Calu3 (cell line): ENCODE measurements around the gene SAGE1. TPM values are rescaled to one million over a fixed set of nuclear protein-coding genes. Genes with fewer than 3 reads are reported as not detected.
A peak's percentile ranks its signal among the peaks of the same experiment; 100 is the strongest.

Source experiments
- BruUV-seq: library from RNA; stranded (reverse); fragments of 400-500 nt; replicated peaks from 2 replicates; lab custom pipeline; 2021; lab: Mats Ljungman, UMichigan
- CTCF ChIA-PET: fragments of 300-600 bp; sonication (Branson Sonifier 250); formaldehyde crosslinking; loops from one replicate; lab custom pipeline; 2022; ENCODE audit warnings: antibody characterized with exemption; lab: Charles Lee
- DNase-seq: peaks from one replicate; pipeline ENCODE4 v3.0.0; 2022
- H3K27ac Mint-ChIP-seq: one replicate; pipeline ENCODE4 v1.8.0; 2022; ENCODE audit warnings: mixed read lengths; ENCODE audit not compliant: unreplicated experiment
- H3K27me3 Mint-ChIP-seq: one replicate; pipeline ENCODE4 v1.8.0; 2022; ENCODE audit warnings: mixed read lengths; ENCODE audit not compliant: unreplicated experiment
- H3K36me3 Mint-ChIP-seq: one replicate; pipeline ENCODE4 v1.8.0; 2022; ENCODE audit warnings: mild to moderate bottlenecking, moderate library complexity, mixed read lengths; ENCODE audit not compliant: insufficient read depth, unreplicated experiment
- H3K4me1 Mint-ChIP-seq: one replicate; pipeline ENCODE4 v1.8.0; 2022; ENCODE audit warnings: mild to moderate bottlenecking, low read depth, mixed read lengths; ENCODE audit not compliant: unreplicated experiment
- H3K4me3 Mint-ChIP-seq: one replicate; pipeline ENCODE4 v1.8.0; 2022; ENCODE audit warnings: mild to moderate bottlenecking, low read depth, moderate library complexity, mixed read lengths; ENCODE audit not compliant: unreplicated experiment
- H3K9me3 Mint-ChIP-seq: one replicate; pipeline ENCODE4 v1.8.0; 2022; ENCODE audit warnings: low read depth, mixed read lengths; ENCODE audit not compliant: unreplicated experiment
- intact Hi-C: fragments of 100-400 bp; cut with micrococcal nuclease; formaldehyde crosslinking; loops from one replicate; pipeline ENCODE4 v1.10.0; 2022; ENCODE audit not compliant: unreplicated experiment
- total RNA-seq: library from RNA; stranded (reverse); gene quantifications from 2 replicates; pipeline ENCODE4 v1.2.3, GENCODE V29; 2022
- TF ChIP-seq, protein P1 (sequence below): fragments of 200-600 bp; IDR thresholded peaks from one replicate; pipeline ENCODE4 v1.8.0; 2022; ENCODE audit warnings: antibody characterized with exemption; ENCODE audit not compliant: unreplicated experiment

The SAGE1 gene
- total RNA-seq, 1 experiment from 2014 or later = not detected

DNA sequence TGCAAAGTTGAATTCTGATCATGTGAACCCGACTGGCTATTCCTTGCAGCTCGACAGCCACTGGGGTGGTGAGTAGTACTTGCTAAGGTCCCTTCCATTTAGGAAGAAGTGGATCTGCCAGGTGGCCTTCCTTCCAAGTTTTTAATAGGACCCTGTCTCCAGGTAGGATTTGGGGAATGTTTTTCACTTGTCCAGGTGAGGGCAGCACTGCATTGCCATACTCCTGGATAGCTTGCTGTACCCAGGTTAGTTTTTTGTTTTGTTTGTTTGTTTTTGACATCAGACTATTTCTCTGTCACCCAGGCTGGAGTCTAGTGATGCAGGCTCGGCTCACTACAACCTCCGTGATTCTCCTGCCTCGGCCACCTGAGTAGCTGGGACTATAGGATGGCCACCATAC is 29.8 kb downstream of the SAGE1 start:
- BruUV-seq = no TSS peak
- Mint-ChIP-seq H3K4me1 (no peaks in the 10 kb centered on the region), H3K4me3 (no peak overlapping the region), H3K27ac (no peak overlapping the region), H3K27me3 (peaks cover 32% of the 10 kb centered on the region), H3K9me3 (no peaks in the 10 kb centered on the region), H3K36me3 (no peaks in the 10 kb centered on the region)
- TF ChIP-seq, protein P1, sequence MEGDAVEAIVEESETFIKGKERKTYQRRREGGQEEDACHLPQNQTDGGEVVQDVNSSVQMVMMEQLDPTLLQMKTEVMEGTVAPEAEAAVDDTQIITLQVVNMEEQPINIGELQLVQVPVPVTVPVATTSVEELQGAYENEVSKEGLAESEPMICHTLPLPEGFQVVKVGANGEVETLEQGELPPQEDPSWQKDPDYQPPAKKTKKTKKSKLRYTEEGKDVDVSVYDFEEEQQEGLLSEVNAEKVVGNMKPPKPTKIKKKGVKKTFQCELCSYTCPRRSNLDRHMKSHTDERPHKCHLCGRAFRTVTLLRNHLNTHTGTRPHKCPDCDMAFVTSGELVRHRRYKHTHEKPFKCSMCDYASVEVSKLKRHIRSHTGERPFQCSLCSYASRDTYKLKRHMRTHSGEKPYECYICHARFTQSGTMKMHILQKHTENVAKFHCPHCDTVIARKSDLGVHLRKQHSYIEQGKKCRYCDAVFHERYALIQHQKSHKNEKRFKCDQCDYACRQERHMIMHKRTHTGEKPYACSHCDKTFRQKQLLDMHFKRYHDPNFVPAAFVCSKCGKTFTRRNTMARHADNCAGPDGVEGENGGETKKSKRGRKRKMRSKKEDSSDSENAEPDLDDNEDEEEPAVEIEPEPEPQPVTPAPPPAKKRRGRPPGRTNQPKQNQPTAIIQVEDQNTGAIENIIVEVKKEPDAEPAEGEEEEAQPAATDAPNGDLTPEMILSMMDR = no peak
- intact Hi-C loops = loop anchor here (2.0 kb wide), 1 partner anchor 49 kb away; the partner anchor contains the start of gene MMGT1
- DNase-seq = peak; percentile 6
- CTCF ChIA-PET = no interaction called here

DNA sequence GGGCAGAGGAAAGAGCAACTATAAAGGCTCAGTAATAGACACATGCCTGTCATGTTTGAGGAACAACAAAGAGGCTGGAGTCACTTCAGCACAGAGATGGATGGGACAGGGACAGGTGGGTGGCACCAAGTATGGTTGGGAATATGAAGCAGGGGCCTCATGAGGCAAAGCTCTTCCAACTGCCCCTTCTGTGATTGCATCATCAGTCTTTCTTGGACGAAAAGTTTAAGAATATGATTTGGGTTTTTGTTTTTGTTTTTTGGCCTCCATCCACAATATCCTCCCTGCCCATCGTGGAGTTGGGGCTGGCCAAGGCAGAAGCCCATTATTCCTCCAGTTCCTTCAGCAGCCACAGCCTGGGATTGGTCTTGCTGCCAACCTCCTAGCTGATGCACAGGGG is 34.4 kb downstream of the SAGE1 start:
- H3K27ac Mint-ChIP-seq = no peak overlapping the region
- H3K4me1 Mint-ChIP-seq = no peaks in the 10 kb centered on the region
- DNase-seq = no peak
- no TSS peak for BruUV-seq
- no peaks in the 10 kb centered on the region for H3K36me3 Mint-ChIP-seq
- TF ChIP-seq, protein P1 = no peak
- CTCF ChIA-PET = no interaction called here
- intact Hi-C loops = no loop called here
- peaks cover 44% of the 10 kb centered on the region for H3K27me3 Mint-ChIP-seq
- no peaks in the 10 kb centered on the region for H3K9me3 Mint-ChIP-seq
- no peak overlapping the region for H3K4me3 Mint-ChIP-seq

- Mint-ChIP-seq H3K4me3 (no peak overlapping the region), H3K27me3 (peaks cover 41% of the 10 kb centered on the region), H3K9me3 (no peaks in the 10 kb centered on the region), H3K27ac (no peak overlapping the region), H3K4me1 (no peaks in the 10 kb centered on the region), H3K36me3 (no peaks in the 10 kb centered on the region)
- BruUV-seq = no TSS peak
- CTCF ChIA-PET = no interaction called here
- DNase-seq = peak; percentile 59
- TF ChIP-seq, protein P1 = peak; percentile 36
- intact Hi-C loops = loop anchor here (2.0 to 10.0 kb wide), 2 partner anchors 299 to 447 kb away; no protein-coding TSS in a partner anchor
These were observed 38.4 kb downstream of the SAGE1 start for GRCh38 chrX:135931644-135932487.

GRCh38 chrX:135944486-135944885 is 51.0 kb downstream of the SAGE1 start:
- Mint-ChIP-seq H3K9me3 (peaks cover 12% of the 10 kb centered on the region), H3K27me3 (no peaks in the 10 kb centered on the region), H3K36me3 (no peaks in the 10 kb centered on the region), H3K4me3 (no peak overlapping the region), H3K4me1 (no peaks in the 10 kb centered on the region), H3K27ac (no peak overlapping the region)
- intact Hi-C loops = no loop called here
- CTCF ChIA-PET = no interaction called here
- TF ChIP-seq, protein P1 = no peak
- no peak for DNase-seq
- no TSS peak for BruUV-seq
